HCT116 (cell line): ENCODE results near the gene PICALM. TPM values are rescaled to one million over a fixed set of nuclear protein-coding genes. Genes with fewer than 3 reads are reported as not detected.

ENCODE experiments used
- ATAC-seq: fragments of 200-7000 bp; cut with Tn5 transposase; 2 replicates; pipeline ENCODE4 v1.9.1; 2020; ENCODE audit warnings: mild to moderate bottlenecking, moderate library complexity
- BruUV-seq: library from RNA; stranded (reverse); fragments of 400-500 nt; replicated peaks from 2 replicates; lab custom pipeline; 2021; lab: Mats Ljungman, UMichigan
- CTCF ChIA-PET: fragments of 300-600 bp; sonication (Branson Sonifier 250); formaldehyde crosslinking; loops from one replicate; lab custom pipeline; 2021; ENCODE audit warnings: antibody characterized with exemption; lab: Charles Lee
- POLR2A ChIA-PET: fragments of 300-600, 350-600 bp; sonication (Branson Sonifier 250); formaldehyde crosslinking; loops from one replicate; lab custom pipeline; 2021; ENCODE audit warnings: antibody characterized with exemption; lab: Charles Lee
- RAD21 ChIA-PET, 2 experiments: fragments of 300-600 bp; sonication (Branson Sonifier 250); formaldehyde crosslinking; loops; one replicate each; lab custom pipeline; 2023; ENCODE audit warnings: low total read pairs in 2 of 2; ENCODE audit not compliant: uncharacterized antibody in 2 of 2, unreplicated experiment in 2 of 2, low non-redundant PET in 1 of 2; lab: Charles Lee
- DNase-seq: peaks from one replicate; pipeline ENCODE4 v3.0.0-alpha.2; 2010; ENCODE audit warnings: low read depth, low spot score
- H2AFZ ChIP-seq: fragments of 200-600 bp; shearing (Covaris generic), sonication (generic); 2 replicates; pipeline ENCODE4 v1.6.1; 2017; ENCODE audit warnings: low read depth, mixed run types, mixed read lengths, antibody characterized with exemption, low read length; ENCODE audit not compliant: poor library complexity, severe bottlenecking
- H3K27ac ChIP-seq: 2 replicates; pipeline ENCODE4 v1.5.1; 2012; ENCODE audit warnings: low read depth, low read length
- H3K27me3 ChIP-seq: fragments of 200-600 bp; sonication (generic); 2 replicates; pipeline ENCODE4 v1.6.1; 2016; ENCODE audit warnings: mixed run types, low read length, mixed read lengths; ENCODE audit not compliant: insufficient read depth
- H3K36me3 ChIP-seq, 2 experiments: fragments of 200-500 bp in 1 of 2; fragments of 200-600 bp in 1 of 2; sonication (Bioruptor generic) in 1 of 2; sonication (generic) in 1 of 2; 2 replicates each; pipeline versions ENCODE4 v1.5.1 to v1.6.1; 2014 to 2016; ENCODE audit warnings: low read length in 2 of 2, inconsistent platforms in 1 of 2, mixed read lengths in 1 of 2, mixed run types in 1 of 2; ENCODE audit not compliant: insufficient read depth in 2 of 2, control insufficient read depth in 1 of 2
- H3K4me1 ChIP-seq, 2 experiments: fragments of 200-600 bp in 1 of 2; sonication (generic) in 1 of 2; 2 replicates each; pipeline versions ENCODE4 v1.5.1 to v1.6.1; 2012 to 2017; ENCODE audit warnings: low read length in 2 of 2, inconsistent platforms in 1 of 2, mild to moderate bottlenecking in 1 of 2, mixed read lengths in 1 of 2, mixed run types in 1 of 2, moderate library complexity in 1 of 2; ENCODE audit not compliant: insufficient read depth in 2 of 2, control insufficient read depth in 1 of 2
- H3K4me2 ChIP-seq: fragments of 200-600 bp; sonication (generic); 2 replicates; pipeline ENCODE4 v1.6.1; 2017; ENCODE audit warnings: mixed run types, low read length, mixed read lengths
- H3K4me3 ChIP-seq, 2 experiments: fragments of 200-600 bp in 1 of 2; sonication (generic) in 1 of 2; replicated peaks in 1 of 2; 2 replicates each; pipeline ENCODE4 v1.5.1; 2011 to 2016; ENCODE audit warnings: low read length in 2 of 2, control low read depth in 1 of 2, low read depth in 1 of 2, mild to moderate bottlenecking in 1 of 2, mixed read lengths in 1 of 2, mixed run types in 1 of 2
- H3K79me2 ChIP-seq: fragments of 200-600 bp; sonication (generic); 2 replicates; pipeline ENCODE4 v1.6.1; 2017; ENCODE audit warnings: mild to moderate bottlenecking, mixed run types, low read length, moderate library complexity, mixed read lengths; ENCODE audit not compliant: insufficient read depth
- H3K9ac ChIP-seq: fragments of 200-600 bp; sonication (generic); 2 replicates; pipeline ENCODE4 v1.6.1; 2016; ENCODE audit warnings: low read length, mixed read lengths
- H3K9me2 ChIP-seq: fragments of 200-600 bp; sonication (generic), shearing (Covaris generic); 2 replicates; pipeline ENCODE4 v1.6.1; 2017; ENCODE audit warnings: mixed run types, mild to moderate bottlenecking, moderate library complexity; ENCODE audit not compliant: insufficient read depth
- H3K9me3 ChIP-seq, 2 experiments: fragments of 200-500 bp in 1 of 2; fragments of 200-600 bp in 1 of 2; sonication (Bioruptor generic) in 1 of 2; sonication (generic) in 1 of 2; 2 replicates each; pipeline ENCODE4 v1.6.1; 2014 to 2017; ENCODE audit warnings: low read length in 2 of 2, mixed read lengths in 2 of 2, inconsistent platforms in 1 of 2, low read depth in 1 of 2, mild to moderate bottlenecking in 1 of 2, mixed run types in 1 of 2, moderate library complexity in 1 of 2; ENCODE audit not compliant: control insufficient read depth in 1 of 2, insufficient read depth in 1 of 2
- H4K20me1 ChIP-seq: fragments of 200-600 bp; sonication (generic), shearing (Covaris generic); 2 replicates; pipeline ENCODE4 v1.6.1; 2017; ENCODE audit warnings: mixed run types, mild to moderate bottlenecking, moderate library complexity; ENCODE audit not compliant: insufficient read depth
- ELF1 ChIP-seq: IDR thresholded peaks from 2 replicates; pipeline ENCODE4 v1.6.1; 2012; ENCODE audit warnings: low read depth, borderline replicate concordance
- EZH2 ChIP-seq: fragments of 200-600 bp; sonication (generic); IDR thresholded peaks from 2 replicates; pipeline ENCODE4 v1.6.1; 2017; ENCODE audit warnings: antibody characterized with exemption, mixed run types
- EZH2phosphoT487 ChIP-seq: fragments of 200-600 bp; IDR thresholded peaks from 2 replicates; pipeline ENCODE4 v1.6.1; 2018; ENCODE audit warnings: antibody characterized with exemption, borderline replicate concordance
- POLR2A ChIP-seq: IDR thresholded peaks from 2 replicates; pipeline ENCODE4 v1.7.0; 2011; ENCODE audit warnings: borderline replicate concordance; ENCODE audit not compliant: insufficient read depth, insufficient read length; ENCODE audit errors: extremely low read depth
- POLR2AphosphoS5 ChIP-seq: IDR thresholded peaks from 2 replicates; pipeline ENCODE4 v1.6.1; 2011; ENCODE audit warnings: mild to moderate bottlenecking, low read depth, low read length, moderate library complexity
- SP1 ChIP-seq: IDR thresholded peaks from 2 replicates; pipeline ENCODE4 v1.6.1; 2012; ENCODE audit warnings: low read depth
- SRF ChIP-seq: IDR thresholded peaks from 2 replicates; pipeline ENCODE4 v1.6.1; 2012; ENCODE audit warnings: low read depth
- TCF7L2 ChIP-seq: IDR thresholded peaks from 2 replicates; pipeline ENCODE4 v1.7.0; 2011; ENCODE audit warnings: borderline replicate concordance, inconsistent platforms; ENCODE audit not compliant: insufficient read depth, insufficient read length; ENCODE audit errors: extremely low read depth
- YY1 ChIP-seq: IDR thresholded peaks from 2 replicates; pipeline ENCODE4 v1.6.1; 2011; ENCODE audit warnings: low read length, low read depth, moderate library complexity, mild to moderate bottlenecking; ENCODE audit not compliant: insufficient replicate concordance; ENCODE audit errors: extremely low read depth
- intact Hi-C: fragments of 100-400 bp; cut with micrococcal nuclease; formaldehyde crosslinking; loops from 2 replicates; pipeline ENCODE4 v1.10.0; 2022
- total RNA-seq: library from RNA; stranded (reverse); gene quantifications from one replicate; pipeline ENCODE4 v1.2.1, GENCODE V29; 2021; ENCODE audit not compliant: unreplicated experiment
- TF ChIP-seq, protein P1 (sequence below): IDR thresholded peaks from 2 replicates; pipeline ENCODE4 v1.6.1; 2011; ENCODE audit warnings: mild to moderate bottlenecking, low read length, moderate library complexity; ENCODE audit not compliant: insufficient replicate concordance; ENCODE audit errors: extremely low read depth
- TF ChIP-seq, protein P2 (sequence below): IDR thresholded peaks from 2 replicates; pipeline ENCODE4 v1.6.1; 2012
- TF ChIP-seq, protein P3 (sequence below): IDR thresholded peaks from 2 replicates; pipeline ENCODE4 v1.6.1; 2012

Gene PICALM
- total RNA-seq, 1 experiment from 2014 or later: 90.6 TPM

DNA sequence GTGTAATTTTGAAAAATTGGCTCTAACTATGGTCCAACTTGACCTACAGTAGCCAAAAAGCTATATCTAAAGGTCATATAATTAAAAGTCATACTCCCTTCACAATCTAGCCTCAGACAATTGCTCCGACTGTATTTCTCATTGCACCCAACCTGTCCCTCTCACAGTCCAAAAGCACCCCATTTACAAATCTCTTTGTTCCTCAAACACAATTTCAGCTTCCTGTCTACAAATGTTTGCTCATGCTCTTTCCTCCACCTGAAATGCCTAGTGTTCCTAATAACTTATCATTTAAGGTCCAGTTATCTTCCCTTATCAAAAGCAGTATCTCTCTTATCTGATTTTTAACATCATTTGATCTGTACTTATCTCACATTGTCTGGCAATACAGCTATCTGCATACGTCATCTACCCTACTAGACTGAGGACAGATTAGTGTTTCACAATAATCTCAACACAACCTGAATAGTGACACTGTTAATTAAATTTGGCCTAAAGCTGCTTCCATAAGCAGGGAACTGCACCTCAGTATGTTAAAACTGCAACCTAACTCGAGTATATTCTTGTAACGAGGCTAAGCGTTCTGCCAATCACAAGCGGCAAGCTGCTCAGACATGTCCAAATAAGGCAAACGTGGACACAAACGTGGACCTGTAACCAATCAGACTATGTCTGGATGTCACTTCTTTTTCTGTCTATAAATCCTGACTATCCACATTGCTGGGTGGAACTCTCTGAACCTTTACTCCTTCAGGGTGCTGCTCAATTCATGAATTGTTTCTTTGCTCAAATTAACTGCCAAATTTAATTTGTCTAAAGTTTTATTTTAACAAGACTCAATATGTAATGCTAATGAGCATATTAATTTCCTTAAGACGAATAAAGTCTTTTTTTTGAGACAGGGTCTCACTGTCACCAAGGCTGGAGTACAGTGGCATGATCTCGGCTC lies 15.9 kb downstream of the PICALM start:
- no peak for ATAC-seq
- no peaks in the 10 kb centered on the region for H3K4me1 ChIP-seq
- H3K9me2 ChIP-seq: no peaks in the 10 kb centered on the region
- ChIA-PET POLR2A (no interaction called here), CTCF (interaction anchor here (4.4 kb wide), 1 partner anchor 11 kb away, joined by 27 read pairs; no protein-coding TSS in a partner anchor), RAD21 (no interaction called here)
- DNase-seq: no peak
- BruUV-seq: no TSS peak
- TF ChIP-seq, protein P1, sequence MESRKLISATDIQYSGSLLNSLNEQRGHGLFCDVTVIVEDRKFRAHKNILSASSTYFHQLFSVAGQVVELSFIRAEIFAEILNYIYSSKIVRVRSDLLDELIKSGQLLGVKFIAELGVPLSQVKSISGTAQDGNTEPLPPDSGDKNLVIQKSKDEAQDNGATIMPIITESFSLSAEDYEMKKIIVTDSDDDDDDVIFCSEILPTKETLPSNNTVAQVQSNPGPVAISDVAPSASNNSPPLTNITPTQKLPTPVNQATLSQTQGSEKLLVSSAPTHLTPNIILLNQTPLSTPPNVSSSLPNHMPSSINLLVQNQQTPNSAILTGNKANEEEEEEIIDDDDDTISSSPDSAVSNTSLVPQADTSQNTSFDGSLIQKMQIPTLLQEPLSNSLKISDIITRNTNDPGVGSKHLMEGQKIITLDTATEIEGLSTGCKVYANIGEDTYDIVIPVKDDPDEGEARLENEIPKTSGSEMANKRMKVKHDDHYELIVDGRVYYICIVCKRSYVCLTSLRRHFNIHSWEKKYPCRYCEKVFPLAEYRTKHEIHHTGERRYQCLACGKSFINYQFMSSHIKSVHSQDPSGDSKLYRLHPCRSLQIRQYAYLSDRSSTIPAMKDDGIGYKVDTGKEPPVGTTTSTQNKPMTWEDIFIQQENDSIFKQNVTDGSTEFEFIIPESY: no peak
- no peak for TF ChIP-seq POLR2A
- TF ChIP-seq ELF1: no peak
- TF ChIP-seq EZH2phosphoT487: no peak
- H3K9me3 ChIP-seq: no peaks in the 10 kb centered on the region
- no peak overlapping the region for H3K4me2 ChIP-seq
- H3K9ac ChIP-seq: no peak overlapping the region
- H4K20me1 ChIP-seq: peaks cover 13% of the 10 kb centered on the region; the same call in 1 of the 2 replicates
- no peaks in the 10 kb centered on the region for H3K36me3 ChIP-seq
- no peak overlapping the region for H3K27ac ChIP-seq
- H3K4me3 ChIP-seq: no peak overlapping the region
- no peak overlapping the region for H2AFZ ChIP-seq
- H3K27me3 ChIP-seq: no peaks in the 10 kb centered on the region
- intact Hi-C loops: no loop called here
- H3K79me2 ChIP-seq: peaks cover 99% of the 10 kb centered on the region

DNA sequence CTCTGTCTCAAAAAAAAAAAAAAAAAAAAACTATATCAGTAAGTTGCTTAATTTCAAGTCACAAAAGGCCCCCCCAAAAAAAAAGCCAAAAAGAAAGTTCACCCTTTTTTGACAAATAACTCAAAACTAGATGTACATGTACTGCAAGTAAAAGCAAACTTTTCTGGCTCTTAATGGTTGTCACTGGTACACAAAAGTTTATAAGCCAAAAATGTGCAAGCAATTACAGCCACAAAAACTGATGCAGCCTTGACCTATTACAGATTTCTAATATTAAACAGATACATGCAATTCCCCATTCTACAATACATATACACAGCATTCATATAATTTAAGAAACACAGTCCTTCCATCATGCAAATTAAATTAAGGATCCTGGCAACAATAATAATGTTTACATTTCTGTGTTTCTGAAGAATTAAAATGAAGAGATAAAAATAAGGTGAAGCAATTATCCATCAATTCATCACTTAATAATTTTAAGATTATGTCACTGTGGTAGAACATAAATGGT lies 18.6 kb downstream of the PICALM start:
- Histone ChIP-seq H3K27ac (no peak overlapping the region), H3K27me3 (no peaks in the 10 kb centered on the region), H3K36me3 (no peaks in the 10 kb centered on the region), H3K4me1 (no peaks in the 10 kb centered on the region), H3K4me2 (no peak overlapping the region), H2AFZ (no peak overlapping the region), H4K20me1 (peaks cover 7% of the 10 kb centered on the region; the same call in 1 of the 2 replicates), H3K4me3 (no peak overlapping the region), H3K9ac (no peak overlapping the region), H3K9me2 (no peaks in the 10 kb centered on the region), H3K79me2 (peaks cover 99% of the 10 kb centered on the region), H3K9me3 (no peaks in the 10 kb centered on the region)
- TF ChIP-seq TCF7L2 (no peak), SP1 (no peak), YY1 (no peak), EZH2 (no peak), POLR2AphosphoS5 (no peak), SRF (no peak), POLR2A (no peak)
- TF ChIP-seq, protein P2, sequence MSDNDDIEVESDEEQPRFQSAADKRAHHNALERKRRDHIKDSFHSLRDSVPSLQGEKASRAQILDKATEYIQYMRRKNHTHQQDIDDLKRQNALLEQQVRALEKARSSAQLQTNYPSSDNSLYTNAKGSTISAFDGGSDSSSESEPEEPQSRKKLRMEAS: no peak
- TF ChIP-seq, protein P3, sequence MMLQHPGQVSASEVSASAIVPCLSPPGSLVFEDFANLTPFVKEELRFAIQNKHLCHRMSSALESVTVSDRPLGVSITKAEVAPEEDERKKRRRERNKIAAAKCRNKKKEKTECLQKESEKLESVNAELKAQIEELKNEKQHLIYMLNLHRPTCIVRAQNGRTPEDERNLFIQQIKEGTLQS: no peak
- ATAC-seq (no peak), DNase-seq (no peak)
- intact Hi-C loops: no loop called here
- RAD21 ChIA-PET: no interaction called here
- POLR2A ChIA-PET: no interaction called here
- no TSS peak for BruUV-seq
- CTCF ChIA-PET: interaction anchor here (4.4 kb wide), 1 partner anchor 8 kb away, joined by 27 read pairs; no protein-coding TSS in a partner anchor
